Measurements from ENCODE around the gene PTPRCAP. TPM values are rescaled to one million over a fixed set of nuclear protein-coding genes. Genes with fewer than 3 reads are reported as not detected.

PTPRCAP gene
- polyA plus RNA-seq, 1 of the 3 experiments (the other 2 are of a cell fraction) = 1.4 TPM

DNA sequence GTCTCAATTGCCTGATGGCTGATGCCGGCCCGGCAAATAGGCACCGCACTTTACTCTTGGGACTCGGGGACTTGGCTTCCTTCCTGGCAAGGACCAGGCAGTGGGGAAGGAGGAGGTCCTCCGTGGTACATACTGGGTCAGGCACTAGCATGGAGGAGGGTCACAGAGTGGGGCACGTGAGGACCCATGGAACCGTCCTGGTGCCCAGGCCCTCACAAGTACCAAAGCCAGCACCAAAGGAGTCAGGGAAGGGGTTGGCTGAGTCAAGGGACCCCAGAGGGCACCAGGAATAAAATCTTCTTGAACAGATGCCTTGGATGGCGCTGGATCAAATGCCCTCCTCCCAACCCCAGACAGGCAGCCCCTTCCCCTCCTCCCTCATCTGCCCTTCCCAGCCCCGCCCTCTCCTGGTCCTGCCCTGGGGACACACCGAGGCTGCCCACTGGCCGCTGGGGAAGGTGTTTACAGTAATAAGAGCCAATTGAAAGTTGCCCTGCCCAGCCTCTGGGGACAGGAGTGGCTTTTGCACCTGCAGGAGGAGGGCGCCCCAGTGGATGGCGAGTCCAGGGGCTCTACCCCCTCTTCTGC is 27.6 kb downstream of the PTPRCAP start (continued):
- TF ChIP-seq POLR2AphosphoS5 (IDR thresholded peaks at IDR 0.05; ENCODE audit: low read depth, low read length) (no peak), TCF12 (IDR thresholded peaks at IDR 0.05) (no peak)

GRCh38 chr11:67409261-67409666 is 28.2 kb downstream of the PTPRCAP start:
- Histone ChIP-seq H3K4me3 (ENCODE audit: low read depth in 2 of 2, low read length in 1 of 2) (no peak overlapping the region), H3K4me2 (no peak overlapping the region), H4K20me1 (ENCODE audit: insufficient read depth) (no peaks in the 10 kb centered on the region), H3K36me3 (replicated peaks in 1 of 2; ENCODE audit: control insufficient read depth in 1 of 2, insufficient read depth in 2 of 2, low read length in 1 of 2) (no peaks in the 10 kb centered on the region), H2AFZ (ENCODE audit: low read depth) (no peak overlapping the region), H3K9me2 (no peaks in the 10 kb centered on the region), H3K9ac (no peak overlapping the region), H3K27me3 (ENCODE audit: insufficient read depth) (no peaks in the 10 kb centered on the region), H3F3A (replicated peaks; ENCODE audit: insufficient read depth) (no peaks in the 10 kb centered on the region), H3K4me1 (ENCODE audit: control insufficient read depth in 1 of 2, insufficient read depth in 2 of 2, low read depth in 1 of 2, low read length in 1 of 2) (no peaks in the 10 kb centered on the region; a peak in 1 of 4 replicates), H3K27ac (ENCODE audit: low read depth in 2 of 2, low read length in 1 of 2) (no peak overlapping the region), H3K9me3 (no peaks in the 10 kb centered on the region), H3K79me2 (ENCODE audit: insufficient read depth) (no peaks in the 10 kb centered on the region)
- POLR2A ChIA-PET = no interaction called here
- DNase-seq = no peak
- 94% methylated on average over 9 of the region's 24 CpGs for WGBS (ENCODE audit: low lambda C conversion rate)
- TF ChIP-seq FOSL2 (IDR thresholded peaks at IDR 0.05; ENCODE audit: borderline replicate concordance, low read depth) (no peak), NFIC (IDR thresholded peaks at IDR 0.05; ENCODE audit: borderline replicate concordance) (no peak), ELF1 (IDR thresholded peaks at IDR 0.05) (no peak), RXRA (IDR thresholded peaks at IDR 0.05; ENCODE audit: borderline replicate concordance, low read depth) (no peak), FOXM1 (IDR thresholded peaks at IDR 0.05; ENCODE audit: low read depth) (no peak), YY1 (IDR thresholded peaks at IDR 0.05; ENCODE audit: low read depth) (no peak), EP300 (IDR thresholded peaks at IDR 0.05; ENCODE audit: borderline replicate concordance in 1 of 2, low read depth in 1 of 2, low read length in 1 of 2) (no peak), CHD2 (IDR thresholded peaks at IDR 0.05; ENCODE audit: low read length, partially characterized antibody) (no peak), GABPA (IDR thresholded peaks at IDR 0.05; ENCODE audit: low read depth) (no peak), POLR2AphosphoS5 (IDR thresholded peaks at IDR 0.05; ENCODE audit: low read depth, low read length) (no peak), CTCF (IDR thresholded peaks at IDR 0.05) (no peak), FOXJ3 (CRISPR knock-in tag; IDR thresholded peaks at IDR 0.05) (no peak), MEF2A (IDR thresholded peaks at IDR 0.05; ENCODE audit: borderline replicate concordance, low read depth) (no peak), TCF12 (IDR thresholded peaks at IDR 0.05) (no peak)
- TF ChIP-seq, protein P1, sequence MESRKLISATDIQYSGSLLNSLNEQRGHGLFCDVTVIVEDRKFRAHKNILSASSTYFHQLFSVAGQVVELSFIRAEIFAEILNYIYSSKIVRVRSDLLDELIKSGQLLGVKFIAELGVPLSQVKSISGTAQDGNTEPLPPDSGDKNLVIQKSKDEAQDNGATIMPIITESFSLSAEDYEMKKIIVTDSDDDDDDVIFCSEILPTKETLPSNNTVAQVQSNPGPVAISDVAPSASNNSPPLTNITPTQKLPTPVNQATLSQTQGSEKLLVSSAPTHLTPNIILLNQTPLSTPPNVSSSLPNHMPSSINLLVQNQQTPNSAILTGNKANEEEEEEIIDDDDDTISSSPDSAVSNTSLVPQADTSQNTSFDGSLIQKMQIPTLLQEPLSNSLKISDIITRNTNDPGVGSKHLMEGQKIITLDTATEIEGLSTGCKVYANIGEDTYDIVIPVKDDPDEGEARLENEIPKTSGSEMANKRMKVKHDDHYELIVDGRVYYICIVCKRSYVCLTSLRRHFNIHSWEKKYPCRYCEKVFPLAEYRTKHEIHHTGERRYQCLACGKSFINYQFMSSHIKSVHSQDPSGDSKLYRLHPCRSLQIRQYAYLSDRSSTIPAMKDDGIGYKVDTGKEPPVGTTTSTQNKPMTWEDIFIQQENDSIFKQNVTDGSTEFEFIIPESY (IDR thresholded peaks at IDR 0.05; ENCODE audit: borderline replicate concordance, low read depth) = no peak
- TF ChIP-seq, protein P2, sequence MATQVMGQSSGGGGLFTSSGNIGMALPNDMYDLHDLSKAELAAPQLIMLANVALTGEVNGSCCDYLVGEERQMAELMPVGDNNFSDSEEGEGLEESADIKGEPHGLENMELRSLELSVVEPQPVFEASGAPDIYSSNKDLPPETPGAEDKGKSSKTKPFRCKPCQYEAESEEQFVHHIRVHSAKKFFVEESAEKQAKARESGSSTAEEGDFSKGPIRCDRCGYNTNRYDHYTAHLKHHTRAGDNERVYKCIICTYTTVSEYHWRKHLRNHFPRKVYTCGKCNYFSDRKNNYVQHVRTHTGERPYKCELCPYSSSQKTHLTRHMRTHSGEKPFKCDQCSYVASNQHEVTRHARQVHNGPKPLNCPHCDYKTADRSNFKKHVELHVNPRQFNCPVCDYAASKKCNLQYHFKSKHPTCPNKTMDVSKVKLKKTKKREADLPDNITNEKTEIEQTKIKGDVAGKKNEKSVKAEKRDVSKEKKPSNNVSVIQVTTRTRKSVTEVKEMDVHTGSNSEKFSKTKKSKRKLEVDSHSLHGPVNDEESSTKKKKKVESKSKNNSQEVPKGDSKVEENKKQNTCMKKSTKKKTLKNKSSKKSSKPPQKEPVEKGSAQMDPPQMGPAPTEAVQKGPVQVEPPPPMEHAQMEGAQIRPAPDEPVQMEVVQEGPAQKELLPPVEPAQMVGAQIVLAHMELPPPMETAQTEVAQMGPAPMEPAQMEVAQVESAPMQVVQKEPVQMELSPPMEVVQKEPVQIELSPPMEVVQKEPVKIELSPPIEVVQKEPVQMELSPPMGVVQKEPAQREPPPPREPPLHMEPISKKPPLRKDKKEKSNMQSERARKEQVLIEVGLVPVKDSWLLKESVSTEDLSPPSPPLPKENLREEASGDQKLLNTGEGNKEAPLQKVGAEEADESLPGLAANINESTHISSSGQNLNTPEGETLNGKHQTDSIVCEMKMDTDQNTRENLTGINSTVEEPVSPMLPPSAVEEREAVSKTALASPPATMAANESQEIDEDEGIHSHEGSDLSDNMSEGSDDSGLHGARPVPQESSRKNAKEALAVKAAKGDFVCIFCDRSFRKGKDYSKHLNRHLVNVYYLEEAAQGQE (IDR thresholded peaks at IDR 0.05; ENCODE audit: low read depth, low read length) = no peak
- TF ChIP-seq, protein P3, sequence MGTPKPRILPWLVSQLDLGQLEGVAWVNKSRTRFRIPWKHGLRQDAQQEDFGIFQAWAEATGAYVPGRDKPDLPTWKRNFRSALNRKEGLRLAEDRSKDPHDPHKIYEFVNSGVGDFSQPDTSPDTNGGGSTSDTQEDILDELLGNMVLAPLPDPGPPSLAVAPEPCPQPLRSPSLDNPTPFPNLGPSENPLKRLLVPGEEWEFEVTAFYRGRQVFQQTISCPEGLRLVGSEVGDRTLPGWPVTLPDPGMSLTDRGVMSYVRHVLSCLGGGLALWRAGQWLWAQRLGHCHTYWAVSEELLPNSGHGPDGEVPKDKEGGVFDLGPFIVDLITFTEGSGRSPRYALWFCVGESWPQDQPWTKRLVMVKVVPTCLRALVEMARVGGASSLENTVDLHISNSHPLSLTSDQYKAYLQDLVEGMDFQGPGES (IDR thresholded peaks at IDR 0.05; ENCODE audit: low read depth, low read length) = no peak
- TF ChIP-seq, protein P4, sequence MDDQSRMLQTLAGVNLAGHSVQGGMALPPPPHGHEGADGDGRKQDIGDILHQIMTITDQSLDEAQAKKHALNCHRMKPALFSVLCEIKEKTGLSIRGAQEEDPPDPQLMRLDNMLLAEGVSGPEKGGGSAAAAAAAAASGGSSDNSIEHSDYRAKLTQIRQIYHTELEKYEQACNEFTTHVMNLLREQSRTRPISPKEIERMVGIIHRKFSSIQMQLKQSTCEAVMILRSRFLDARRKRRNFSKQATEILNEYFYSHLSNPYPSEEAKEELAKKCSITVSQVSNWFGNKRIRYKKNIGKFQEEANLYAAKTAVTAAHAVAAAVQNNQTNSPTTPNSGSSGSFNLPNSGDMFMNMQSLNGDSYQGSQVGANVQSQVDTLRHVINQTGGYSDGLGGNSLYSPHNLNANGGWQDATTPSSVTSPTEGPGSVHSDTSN (IDR thresholded peaks at IDR 0.05) = no peak
- CTCF ChIA-PET = no interaction called here
